Endothelial cell of umbilical vein (primary cell): ENCODE measurements around the gene HTR3E. TPM values are rescaled to one million over a fixed set of nuclear protein-coding genes. Genes with fewer than 3 reads are reported as not detected.

Experiments used
- BruUV-seq: library from RNA; stranded (reverse); fragments of 400-500 nt; replicated peaks from 2 replicates; lab custom pipeline; 2021; lab: Mats Ljungman, UMichigan
- CTCF ChIA-PET: fragments of 300-600, 350-600 bp; sonication (Branson Sonifier 250); formaldehyde crosslinking; loops from one replicate; lab custom pipeline; 2021; ENCODE audit warnings: antibody characterized with exemption, inconsistent platforms; lab: Charles Lee
- POLR2A ChIA-PET: fragments of 300-600, 350-600 bp; sonication (Branson Sonifier 250); formaldehyde crosslinking; loops from one replicate; lab custom pipeline; 2021; ENCODE audit warnings: antibody characterized with exemption, inconsistent platforms; lab: Charles Lee
- DNase-seq: peaks from one replicate; pipeline ENCODE4 v3.0.0-alpha.2; 2011; ENCODE audit warnings: low read depth, low spot score
- FAIRE-seq: peaks from 2 replicates; lab custom pipeline; 2011; peaks lifted over from hg19 to GRCh38; lab: Jason Lieb, UNC
- H2AFZ ChIP-seq: 2 replicates; pipeline ENCODE4 v1.6.0; 2012; ENCODE audit warnings: low read depth, low read length, control low read depth, inconsistent platforms
- H3K27ac ChIP-seq: 2 replicates; pipeline ENCODE4 v1.5.1; 2011; ENCODE audit warnings: low read depth, mild to moderate bottlenecking, control low read depth, low read length, moderate library complexity; ENCODE audit not compliant: insufficient read depth
- H3K27me3 ChIP-seq, 2 experiments: 2 replicates each; pipeline versions ENCODE4 v1.6.0 to v1.6.1; 2011; ENCODE audit warnings: low read length in 2 of 2, mixed read lengths in 1 of 2; ENCODE audit not compliant: control insufficient read depth in 2 of 2, insufficient read depth in 2 of 2
- H3K36me3 ChIP-seq, 2 experiments: 2 replicates in 1 of 2; 3 replicates in 1 of 2; pipeline ENCODE4 v1.5.1; 2011; ENCODE audit warnings: low read length in 2 of 2, mild to moderate bottlenecking in 1 of 2, moderate library complexity in 1 of 2; ENCODE audit not compliant: control insufficient read depth in 2 of 2, insufficient read depth in 2 of 2; ENCODE audit errors: extremely low read depth in 1 of 2
- H3K4me1 ChIP-seq: 3 replicates; pipeline ENCODE4 v1.5.1; 2011; ENCODE audit warnings: mild to moderate bottlenecking, low read length; ENCODE audit not compliant: control insufficient read depth, insufficient read depth; ENCODE audit errors: extremely low read depth
- H3K4me2 ChIP-seq: 2 replicates; pipeline ENCODE4 v1.6.1; 2011; ENCODE audit warnings: low read length, control low read depth, mixed read lengths; ENCODE audit not compliant: insufficient read depth
- H3K4me3 ChIP-seq, 3 experiments: fragments of 200-600 bp in 1 of 3; sonication (generic), shearing (Covaris generic) in 1 of 3; replicated peaks in 1 of 3; 2 replicates each; pipeline ENCODE4 v1.5.1; 2011 to 2016; ENCODE audit warnings: control low read depth in 3 of 3, low read length in 3 of 3, mild to moderate bottlenecking in 2 of 3, inconsistent platforms in 1 of 3, low read depth in 1 of 3, moderate library complexity in 1 of 3; ENCODE audit not compliant: insufficient read depth in 1 of 3
- H3K79me2 ChIP-seq: 2 replicates; pipeline ENCODE4 v1.6.0; 2012; ENCODE audit warnings: low read length, inconsistent platforms; ENCODE audit not compliant: control insufficient read depth, insufficient read depth
- H3K9ac ChIP-seq: replicated peaks from 2 replicates; pipeline ENCODE3; 2011; ENCODE audit warnings: low read length, control low read depth; ENCODE audit not compliant: insufficient read depth; ENCODE audit errors: extremely low read depth
- H3K9me1 ChIP-seq: replicated peaks from 3 replicates; pipeline ENCODE4 v1.6.0; 2011; ENCODE audit warnings: mild to moderate bottlenecking, low read length; ENCODE audit not compliant: control insufficient read depth, insufficient read depth; ENCODE audit errors: extremely low read depth
- H3K9me3 ChIP-seq: replicated peaks from 2 replicates; pipeline ENCODE4 v1.5.1; 2012; ENCODE audit warnings: low read length, inconsistent platforms; ENCODE audit not compliant: control insufficient read depth, insufficient read depth
- H4K20me1 ChIP-seq: replicated peaks from 2 replicates; pipeline ENCODE3; 2011; ENCODE audit warnings: mild to moderate bottlenecking, low read length; ENCODE audit not compliant: control insufficient read depth, insufficient read depth; ENCODE audit errors: extremely low read depth
- EZH2 ChIP-seq: IDR thresholded peaks from 2 replicates; pipeline ENCODE4 v1.6.1; 2012; ENCODE audit warnings: borderline replicate concordance, low read depth, mild to moderate bottlenecking, moderate library complexity, low read length, inconsistent platforms; ENCODE audit not compliant: severe bottlenecking
- FOS ChIP-seq: IDR thresholded peaks from 2 replicates; pipeline ENCODE4 v1.6.1; 2011; ENCODE audit warnings: mild to moderate bottlenecking, low read length, moderate library complexity, borderline replicate concordance; ENCODE audit not compliant: insufficient read depth
- GATA2 ChIP-seq: IDR thresholded peaks from 2 replicates; pipeline ENCODE4 v1.7.0; 2011; ENCODE audit warnings: low read depth, mild to moderate bottlenecking, moderate library complexity, mixed read lengths, low read length; ENCODE audit not compliant: insufficient read length, insufficient read depth
- JUN ChIP-seq: IDR thresholded peaks from 2 replicates; pipeline ENCODE4 v1.6.1; 2011; ENCODE audit warnings: borderline replicate concordance, low read depth; ENCODE audit not compliant: insufficient read length, insufficient read depth
- MYC ChIP-seq: IDR thresholded peaks from one replicate; pipeline ENCODE4 v1.6.1; 2011; ENCODE audit warnings: mild to moderate bottlenecking, low read depth, low read length
- POLR2A ChIP-seq: IDR thresholded peaks from 2 replicates; pipeline ENCODE4 v1.6.1; 2012; ENCODE audit warnings: low read depth, mild to moderate bottlenecking, control low read depth, low read length
- POLR2AphosphoS5 ChIP-seq: IDR thresholded peaks from 2 replicates; pipeline ENCODE4 v1.6.1; 2012; ENCODE audit warnings: low read depth, mild to moderate bottlenecking, control low read depth, low read length, moderate library complexity; ENCODE audit not compliant: insufficient read depth
- dilution Hi-C: fragments of 300-500 bp; cut with MboI; formaldehyde crosslinking; loops from one replicate; pipeline ENCODE4 v1.15.0; 2019; ENCODE audit warnings: low sequenced_read_pairs; ENCODE audit not compliant: extremely low pct_ligation_motif_present
- intact Hi-C: fragments of 100-400 bp; cut with micrococcal nuclease; formaldehyde crosslinking; loops from one replicate; pipeline ENCODE4 v1.10.0; 2022
- polyA plus RNA-seq, 4 experiments: library from polyadenylated mRNA; depleted of rRNA in 3 of 4; stranded (reverse) in 3 of 4; unstranded in 1 of 4; fragments of >200 nt; gene quantifications; 2 replicates each; pipeline versions ENCODE4 v1.2.1 to v1.2.3, GENCODE V29; 2011 to 2012; ENCODE audit warnings: missing spikeins in 1 of 4
- total RNA-seq: library from RNA; stranded (reverse); gene quantifications from 2 replicates; pipeline ENCODE4 v1.2.3, GENCODE V29; 2021
- TF ChIP-seq, protein P1 (sequence below): IDR thresholded peaks from 2 replicates; pipeline ENCODE4 v1.6.1; 2011; ENCODE audit not compliant: insufficient read depth, insufficient read length
- TF ChIP-seq, protein P2 (sequence below), 2 donors: IDR thresholded peaks; 1 replicate in 1 of 2; 2 replicates in 1 of 2; pipeline ENCODE4 v1.5.1; 2011; ENCODE audit warnings: low read length in 2 of 2, mild to moderate bottlenecking in 2 of 2, moderate library complexity in 2 of 2, control low read depth in 1 of 2, inconsistent platforms in 1 of 2, low read depth in 1 of 2; ENCODE audit not compliant: insufficient read depth in 1 of 2; ENCODE audit errors: extremely low read depth in 1 of 2

HTR3E gene
- total and polyA plus RNA-seq, 2 donors (not counting 3 experiments of a cell fraction or from before 2014, with no cell fraction given) = not detected

DNA sequence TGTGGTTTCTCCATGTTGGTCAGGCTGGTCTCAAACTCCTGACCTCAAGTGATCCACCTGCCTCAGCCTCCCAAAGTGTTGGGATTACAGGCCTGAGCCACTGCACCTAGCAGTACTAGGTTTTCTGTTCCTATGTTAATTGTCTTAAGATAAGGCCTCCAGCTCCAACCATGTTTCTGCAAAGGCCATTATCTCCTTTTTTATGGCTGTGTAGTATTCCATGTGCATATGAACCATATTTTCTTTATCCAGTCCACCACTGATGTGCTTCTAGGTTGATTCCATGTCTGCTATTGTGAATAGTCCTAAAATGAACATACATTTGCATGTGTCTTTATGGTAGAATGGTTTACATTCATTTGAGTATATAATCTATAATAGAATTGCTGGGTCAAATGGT lies 34.2 kb upstream of the HTR3E start:
- Histone ChIP-seq H3K27me3 (peaks cover 2 to 8% of the 10 kb centered on the region in 2 experiments), H3K9ac (no peak overlapping the region), H3K79me2 (no peaks in the 10 kb centered on the region), H4K20me1 (no peaks in the 10 kb centered on the region), H3K36me3 (no peaks in the 10 kb centered on the region), H3K4me1 (no peaks in the 10 kb centered on the region), H3K9me3 (no peaks in the 10 kb centered on the region), H3K27ac (no peak overlapping the region), H3K9me1 (no peaks in the 10 kb centered on the region), H2AFZ (no peak overlapping the region), H3K4me3 (no peak overlapping the region), H3K4me2 (no peak overlapping the region)
- ChIA-PET POLR2A (no interaction called here), CTCF (no interaction called here)
- FAIRE-seq = no peak
- BruUV-seq = no TSS peak
- DNase-seq = no peak
- dilution Hi-C loops (no loop called here), intact Hi-C loops (no loop called here)
- TF ChIP-seq, protein P1, sequence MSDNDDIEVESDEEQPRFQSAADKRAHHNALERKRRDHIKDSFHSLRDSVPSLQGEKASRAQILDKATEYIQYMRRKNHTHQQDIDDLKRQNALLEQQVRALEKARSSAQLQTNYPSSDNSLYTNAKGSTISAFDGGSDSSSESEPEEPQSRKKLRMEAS = no peak
- TF ChIP-seq MYC (no peak), FOS (no peak), EZH2 (no peak), JUN (no peak), POLR2AphosphoS5 (no peak), GATA2 (no peak), POLR2A (no peak)
- TF ChIP-seq, protein P2, sequence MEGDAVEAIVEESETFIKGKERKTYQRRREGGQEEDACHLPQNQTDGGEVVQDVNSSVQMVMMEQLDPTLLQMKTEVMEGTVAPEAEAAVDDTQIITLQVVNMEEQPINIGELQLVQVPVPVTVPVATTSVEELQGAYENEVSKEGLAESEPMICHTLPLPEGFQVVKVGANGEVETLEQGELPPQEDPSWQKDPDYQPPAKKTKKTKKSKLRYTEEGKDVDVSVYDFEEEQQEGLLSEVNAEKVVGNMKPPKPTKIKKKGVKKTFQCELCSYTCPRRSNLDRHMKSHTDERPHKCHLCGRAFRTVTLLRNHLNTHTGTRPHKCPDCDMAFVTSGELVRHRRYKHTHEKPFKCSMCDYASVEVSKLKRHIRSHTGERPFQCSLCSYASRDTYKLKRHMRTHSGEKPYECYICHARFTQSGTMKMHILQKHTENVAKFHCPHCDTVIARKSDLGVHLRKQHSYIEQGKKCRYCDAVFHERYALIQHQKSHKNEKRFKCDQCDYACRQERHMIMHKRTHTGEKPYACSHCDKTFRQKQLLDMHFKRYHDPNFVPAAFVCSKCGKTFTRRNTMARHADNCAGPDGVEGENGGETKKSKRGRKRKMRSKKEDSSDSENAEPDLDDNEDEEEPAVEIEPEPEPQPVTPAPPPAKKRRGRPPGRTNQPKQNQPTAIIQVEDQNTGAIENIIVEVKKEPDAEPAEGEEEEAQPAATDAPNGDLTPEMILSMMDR (IDR thresholded peaks at IDR 0.05; ENCODE audit: extremely low read depth in 1 of 2, insufficient read depth in 1 of 2, low read depth in 1 of 2, low read length in 2 of 2) = no peak
